ENCODE measurements around the gene CUX1.

CUX1 gene, protein sequence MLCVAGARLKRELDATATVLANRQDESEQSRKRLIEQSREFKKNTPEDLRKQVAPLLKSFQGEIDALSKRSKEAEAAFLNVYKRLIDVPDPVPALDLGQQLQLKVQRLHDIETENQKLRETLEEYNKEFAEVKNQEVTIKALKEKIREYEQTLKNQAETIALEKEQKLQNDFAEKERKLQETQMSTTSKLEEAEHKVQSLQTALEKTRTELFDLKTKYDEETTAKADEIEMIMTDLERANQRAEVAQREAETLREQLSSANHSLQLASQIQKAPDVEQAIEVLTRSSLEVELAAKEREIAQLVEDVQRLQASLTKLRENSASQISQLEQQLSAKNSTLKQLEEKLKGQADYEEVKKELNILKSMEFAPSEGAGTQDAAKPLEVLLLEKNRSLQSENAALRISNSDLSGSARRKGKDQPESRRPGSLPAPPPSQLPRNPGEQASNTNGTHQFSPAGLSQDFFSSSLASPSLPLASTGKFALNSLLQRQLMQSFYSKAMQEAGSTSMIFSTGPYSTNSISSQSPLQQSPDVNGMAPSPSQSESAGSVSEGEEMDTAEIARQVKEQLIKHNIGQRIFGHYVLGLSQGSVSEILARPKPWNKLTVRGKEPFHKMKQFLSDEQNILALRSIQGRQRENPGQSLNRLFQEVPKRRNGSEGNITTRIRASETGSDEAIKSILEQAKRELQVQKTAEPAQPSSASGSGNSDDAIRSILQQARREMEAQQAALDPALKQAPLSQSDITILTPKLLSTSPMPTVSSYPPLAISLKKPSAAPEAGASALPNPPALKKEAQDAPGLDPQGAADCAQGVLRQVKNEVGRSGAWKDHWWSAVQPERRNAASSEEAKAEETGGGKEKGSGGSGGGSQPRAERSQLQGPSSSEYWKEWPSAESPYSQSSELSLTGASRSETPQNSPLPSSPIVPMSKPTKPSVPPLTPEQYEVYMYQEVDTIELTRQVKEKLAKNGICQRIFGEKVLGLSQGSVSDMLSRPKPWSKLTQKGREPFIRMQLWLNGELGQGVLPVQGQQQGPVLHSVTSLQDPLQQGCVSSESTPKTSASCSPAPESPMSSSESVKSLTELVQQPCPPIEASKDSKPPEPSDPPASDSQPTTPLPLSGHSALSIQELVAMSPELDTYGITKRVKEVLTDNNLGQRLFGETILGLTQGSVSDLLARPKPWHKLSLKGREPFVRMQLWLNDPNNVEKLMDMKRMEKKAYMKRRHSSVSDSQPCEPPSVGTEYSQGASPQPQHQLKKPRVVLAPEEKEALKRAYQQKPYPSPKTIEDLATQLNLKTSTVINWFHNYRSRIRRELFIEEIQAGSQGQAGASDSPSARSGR (N-terminal part only)

DNA sequence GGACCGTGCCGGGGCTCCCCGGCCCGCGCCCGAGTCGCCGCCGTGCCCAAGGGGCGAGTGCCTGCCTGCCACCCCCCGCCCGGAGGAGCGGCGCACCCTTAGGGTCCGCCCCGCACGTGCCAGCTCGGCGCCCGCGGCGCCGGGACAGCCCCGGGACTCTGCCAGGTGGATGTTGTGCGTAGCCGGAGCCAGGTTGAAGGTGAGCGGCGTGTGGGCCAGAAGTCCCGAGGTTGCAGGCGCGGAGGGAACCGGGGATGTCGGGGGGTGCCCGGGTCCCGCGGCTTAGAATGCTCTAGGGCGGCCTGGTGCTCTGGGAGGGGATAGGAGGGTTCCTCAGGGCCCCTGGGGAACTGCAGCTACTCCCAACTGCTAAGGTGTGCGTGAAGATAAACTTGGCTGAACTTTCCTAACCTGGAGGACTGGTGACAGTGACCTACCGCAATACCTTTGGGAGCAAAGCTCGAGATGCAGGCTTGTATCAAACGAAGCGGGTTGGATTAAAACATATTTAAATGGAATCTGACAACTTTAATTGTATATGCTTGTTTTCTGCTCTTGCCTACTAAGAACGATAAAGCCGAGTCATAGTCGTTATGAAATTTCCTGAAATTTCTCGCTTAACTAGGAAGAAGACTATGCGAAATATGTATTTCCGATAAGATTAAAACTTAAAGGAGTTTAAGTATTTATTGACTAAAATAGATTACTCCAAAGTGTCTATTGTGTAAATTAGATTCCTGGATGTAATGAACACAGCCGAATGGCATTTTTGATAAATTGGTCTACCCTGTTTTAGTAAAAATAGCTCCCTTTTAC, at the start of gene CUX1:
CUX1 (plus strand) TSS at position 156 of the 816 bp plus-strand sequence; CDS start at position 170, 14 bp downstream.
- no peak for DNase-seq (ENCODE audit: low spot score)

DNA sequence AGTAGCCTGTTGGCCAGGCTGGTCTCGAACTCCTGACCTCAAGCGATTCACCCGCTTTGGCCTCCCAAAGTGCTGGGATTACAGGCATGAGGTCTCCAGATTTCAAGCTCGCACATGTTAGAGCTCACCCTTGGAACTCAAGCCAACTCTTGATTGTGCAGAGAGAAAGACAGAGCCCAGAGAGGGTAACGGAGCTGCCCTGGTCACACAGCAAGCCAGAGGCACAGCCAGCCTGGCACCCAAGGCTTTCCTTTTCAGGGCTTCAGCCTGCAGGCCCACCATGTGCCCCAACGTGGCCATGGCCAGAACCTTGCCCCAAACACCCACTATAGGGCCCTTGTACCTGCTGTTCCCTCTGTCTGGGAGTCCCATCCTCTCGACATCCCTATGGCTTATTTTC, 49.1 kb upstream of the CUX1 start:
- no peak for DNase-seq (ENCODE audit: low spot score)

DNA sequence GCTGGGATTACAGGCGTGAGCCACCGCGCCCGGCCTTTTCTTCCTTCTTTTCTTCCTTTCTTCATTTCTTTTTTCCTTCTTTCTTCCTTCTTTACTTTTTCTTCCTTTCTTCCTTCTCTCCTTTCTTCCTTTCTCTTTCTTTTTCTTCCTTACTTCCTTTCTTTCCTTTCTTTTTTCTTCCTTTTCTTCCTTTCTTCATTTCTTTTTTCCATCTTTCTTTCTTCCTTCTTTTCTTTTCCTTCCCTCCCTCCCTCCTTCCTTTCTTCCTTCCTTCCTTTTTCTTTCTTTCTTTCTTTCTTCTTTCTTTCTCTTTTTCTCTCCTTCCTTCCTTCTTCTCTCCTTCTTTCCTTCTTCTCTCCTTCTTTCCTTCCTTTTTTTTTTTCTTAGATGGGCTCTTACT, 47.0 kb upstream of the CUX1 start:
- DNase-seq (ENCODE audit: low spot score) = no peak

DNA sequence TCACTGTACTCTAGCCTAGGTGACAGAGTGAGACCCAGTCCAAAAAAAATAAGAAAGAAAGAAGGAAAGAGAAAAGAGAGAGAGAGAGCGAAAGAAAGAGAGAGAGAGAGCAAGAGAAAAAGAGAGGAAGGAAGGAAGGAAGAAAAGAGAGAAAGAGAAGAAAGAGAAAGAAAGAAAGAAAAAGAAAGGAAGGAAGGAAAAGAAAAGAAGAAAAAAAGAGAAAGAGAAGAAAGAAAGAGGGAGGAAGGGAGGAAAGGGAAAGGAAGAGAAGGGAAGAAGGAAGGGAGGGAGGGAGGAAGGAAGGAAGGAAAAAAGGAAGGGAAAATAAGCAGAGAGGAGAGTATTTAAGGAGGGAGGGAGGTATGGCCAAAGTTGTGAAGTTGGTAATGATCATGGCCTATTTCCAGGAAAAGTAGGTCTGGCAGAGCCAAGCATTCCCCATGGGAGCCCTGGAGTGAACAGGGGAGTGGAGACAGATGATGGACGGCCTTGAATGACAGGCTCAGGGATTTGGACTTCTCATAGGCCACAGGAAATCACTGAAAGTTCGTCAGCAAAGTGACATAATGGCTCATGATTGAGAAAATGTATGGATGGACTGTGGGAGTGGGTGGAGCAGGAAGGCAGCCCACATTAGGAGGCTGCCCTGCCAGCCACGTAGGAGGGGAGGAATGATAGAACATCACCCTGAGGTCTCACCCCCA, 44.8 kb upstream of the CUX1 start:
- DNase-seq (ENCODE audit: low spot score) = no peak

DNA sequence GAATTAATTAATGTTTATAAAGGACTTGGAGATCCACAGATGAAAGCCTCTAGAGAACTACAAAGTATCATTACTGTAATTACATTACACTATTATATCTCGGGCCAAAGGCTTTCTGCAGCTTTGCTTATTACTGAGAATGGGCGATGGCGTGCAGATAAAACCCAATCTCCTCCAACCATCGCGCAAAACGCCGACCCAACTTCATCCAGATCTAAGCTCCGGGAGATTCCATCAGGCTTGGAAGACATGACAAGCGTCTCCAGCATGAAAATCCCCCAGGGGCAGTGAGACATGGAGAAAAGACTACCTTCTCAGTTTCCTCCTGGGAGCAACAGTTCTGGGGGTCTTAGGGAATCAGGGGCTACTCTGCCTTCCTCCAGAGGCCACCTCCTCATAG, 42.2 kb upstream of the CUX1 start:
- DNase-seq (ENCODE audit: low spot score) = no peak

DNA sequence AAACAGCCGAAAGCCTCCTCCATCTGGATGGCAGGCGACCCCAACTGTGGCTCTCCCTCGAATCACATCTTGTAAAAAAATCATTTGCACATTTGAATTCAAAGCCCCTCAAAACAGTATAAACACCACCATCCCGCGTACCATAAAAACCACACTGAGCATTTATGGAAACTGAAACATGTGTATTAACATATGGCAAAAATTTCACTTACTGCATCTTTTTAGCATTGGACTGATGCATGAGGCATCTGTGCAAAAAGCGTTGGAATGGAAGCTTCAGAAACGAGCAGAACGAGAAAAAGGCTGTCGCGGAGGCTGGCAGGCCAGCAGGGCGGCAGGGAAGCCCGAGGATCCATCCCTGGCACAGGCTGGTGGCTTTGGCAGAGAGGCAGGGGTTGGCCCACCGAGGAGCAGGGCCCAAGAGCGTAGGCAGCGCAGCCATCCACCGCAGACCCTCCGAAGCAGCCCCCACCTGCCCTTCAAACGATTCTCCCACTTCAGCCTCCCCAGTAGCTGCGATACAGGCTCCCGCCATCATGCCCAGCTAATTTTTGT, 39.3 kb upstream of the CUX1 start:
- DNase-seq (ENCODE audit: low spot score) = no peak

GRCh38 chr7:101779267-101779666, 38.2 kb upstream of the CUX1 start:
- DNase-seq (ENCODE audit: low spot score) = no peak

DNA sequence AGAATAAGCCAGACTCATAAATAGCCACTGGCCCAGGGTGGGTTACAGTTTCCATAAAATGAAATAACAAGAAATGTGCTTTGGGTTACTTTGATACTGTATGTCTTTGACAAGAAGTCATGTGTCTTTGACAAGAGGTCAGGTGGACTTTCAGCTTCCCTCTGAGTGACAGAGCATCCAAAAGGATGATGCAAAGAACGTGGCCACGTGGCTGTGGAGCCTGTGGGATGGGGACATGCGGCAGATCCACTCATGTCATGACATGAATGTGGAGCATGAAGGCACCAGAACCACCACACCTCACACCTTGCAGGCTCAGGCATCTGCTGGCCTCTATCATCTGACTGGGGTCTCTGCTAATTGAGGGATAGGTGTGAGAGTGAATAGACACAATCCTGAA, 37.1 kb upstream of the CUX1 start:
- no peak for DNase-seq (ENCODE audit: low spot score)

- DNase-seq (ENCODE audit: low spot score) = no peak
Measured at GRCh38 chr7:101781439-101781838, 36.0 kb upstream of the CUX1 start.

DNA sequence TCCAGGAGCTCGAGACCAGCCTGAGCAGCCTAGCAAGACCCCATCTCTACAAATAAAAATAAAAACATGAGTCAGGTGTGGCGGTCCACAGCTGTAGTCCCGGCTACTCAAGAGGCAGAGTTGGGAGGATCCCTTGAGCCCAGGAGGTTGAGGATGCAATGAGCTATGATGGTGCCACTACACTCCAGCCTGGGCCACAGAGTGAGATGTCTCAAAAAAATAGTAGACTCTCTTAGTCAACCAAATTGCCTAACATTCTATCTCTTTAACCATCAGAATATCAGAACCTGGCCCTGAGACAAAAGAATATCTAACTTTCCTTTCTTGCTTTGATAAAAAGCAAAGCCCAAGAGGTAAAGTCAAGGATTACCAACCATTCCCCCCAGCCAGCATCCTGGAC, 35.0 kb upstream of the CUX1 start:
- DNase-seq (ENCODE audit: low spot score) = no peak

- DNase-seq (ENCODE audit: low spot score) = no peak
Measured at GRCh38 chr7:101782896-101783295, 34.5 kb upstream of the CUX1 start.

GRCh38 chr7:101783381-101784181, 33.8 kb upstream of the CUX1 start:
- no peak for DNase-seq (ENCODE audit: low spot score)

GRCh38 chr7:101784292-101785127, 32.9 kb upstream of the CUX1 start:
- no peak for DNase-seq (ENCODE audit: low spot score)

- DNase-seq (ENCODE audit: low spot score) = no peak
Measured at GRCh38 chr7:101787864-101788263, 29.6 kb upstream of the CUX1 start.

DNA sequence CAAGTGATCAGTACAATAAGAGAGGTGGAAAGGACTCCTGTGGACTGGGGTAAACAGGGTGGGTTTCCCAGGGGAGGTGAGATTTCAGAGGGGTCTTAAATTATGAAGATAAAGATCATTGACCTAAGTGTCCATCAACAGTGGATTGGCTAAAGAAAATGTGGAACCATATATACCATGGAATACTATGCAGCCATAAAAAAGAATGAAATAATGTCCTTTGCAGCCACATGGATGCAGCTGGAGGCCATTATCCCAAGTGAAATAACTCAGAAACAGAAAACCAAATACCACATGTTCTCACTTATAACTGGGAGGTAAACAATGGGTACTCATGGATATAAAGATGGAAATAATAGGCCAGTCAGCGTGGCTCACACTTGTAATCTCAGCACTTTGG, 28.9 kb upstream of the CUX1 start:
- no peak for DNase-seq (ENCODE audit: low spot score)

DNA sequence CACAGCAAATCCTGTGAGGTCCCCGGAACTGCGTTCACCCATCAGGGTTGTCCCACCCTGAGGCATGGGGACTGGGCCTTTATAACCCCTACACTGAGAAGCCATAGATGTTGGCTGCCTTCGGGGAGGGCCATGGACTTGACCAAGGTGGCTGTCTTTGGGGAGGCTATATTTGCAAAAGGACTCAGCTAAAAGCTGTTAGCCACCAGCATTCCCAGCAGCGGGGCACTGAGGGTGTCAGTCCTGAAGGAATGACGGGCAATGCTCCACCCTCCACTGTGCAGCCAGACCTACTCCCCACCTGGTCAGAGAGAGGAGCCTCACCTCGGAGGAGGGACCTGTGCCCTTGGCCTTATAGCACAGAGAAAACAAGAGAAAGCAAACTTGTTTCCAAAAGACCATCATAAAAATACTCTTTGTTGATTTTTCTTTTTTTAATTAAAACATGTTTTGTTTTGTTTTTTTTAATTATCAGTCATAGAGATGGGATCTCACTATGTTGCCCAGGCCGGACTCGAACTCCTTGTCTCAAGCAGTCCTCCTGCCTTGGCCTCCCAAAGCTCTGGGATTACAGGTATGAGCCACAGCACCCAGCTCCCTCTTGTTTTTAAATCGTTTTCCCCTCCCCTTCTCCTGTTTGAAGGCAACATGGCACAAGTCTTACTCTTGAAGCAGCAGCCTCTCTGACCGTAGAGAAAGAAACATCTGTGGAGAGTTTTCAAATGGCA, 26.7 kb upstream of the CUX1 start:
- DNase-seq (ENCODE audit: low spot score) = no peak

DNA sequence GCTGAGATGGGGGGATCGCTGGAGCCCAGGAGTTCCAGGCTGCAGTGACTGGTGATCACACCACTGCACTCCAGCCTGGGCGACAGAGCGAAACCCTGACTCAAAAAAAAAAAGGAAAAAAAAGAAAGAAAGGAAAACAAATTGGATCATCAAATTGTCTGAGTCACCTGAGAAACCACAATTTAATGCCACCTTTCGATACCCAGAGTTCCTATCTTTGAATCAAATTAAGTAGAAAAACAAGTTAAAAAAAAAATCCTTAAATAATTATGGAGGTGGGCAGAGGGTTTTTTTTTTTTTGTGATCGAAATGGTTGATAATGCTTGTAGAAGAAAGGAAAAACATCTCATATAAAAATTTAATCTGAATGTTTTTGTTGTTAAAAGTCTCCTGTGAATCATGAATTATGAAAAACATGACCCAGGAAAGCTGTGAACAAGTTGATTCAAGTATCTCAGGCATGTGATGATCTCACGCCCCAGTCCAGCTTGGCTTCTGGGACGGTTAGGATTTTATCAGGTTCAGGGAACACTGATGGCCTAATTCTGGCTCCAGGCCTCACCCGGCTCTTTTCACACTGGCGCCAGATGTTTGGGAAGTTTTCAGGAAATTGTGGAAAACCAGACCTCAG, 25.3 kb upstream of the CUX1 start:
- DNase-seq (ENCODE audit: low spot score) = no peak

Data from left forelimb (tissue), 1 donor.